ENCODE data around the gene PLIN5. TPM values are rescaled to one million over a fixed set of nuclear protein-coding genes. Genes with fewer than 3 reads are reported as not detected.

PLIN5 gene
- polyA plus RNA-seq, 3 donors = 0.28 to 3.0 (median 0.58) TPM

- Histone ChIP-seq H3K4me3 (replicated peaks in 1 of 3; ENCODE audit: low read depth in 2 of 3, low read length in 3 of 3) (no peak overlapping the region), H3K4me2 (replicated peaks; ENCODE audit: extremely low read depth, low read length, poor library complexity, severe bottlenecking) (no peak overlapping the region), H3K9me3 (replicated peaks in 1 of 2; ENCODE audit: control insufficient read depth in 1 of 2, insufficient read depth in 1 of 2, low read length in 2 of 2) (no peaks in the 10 kb centered on the region), H2AFZ (ENCODE audit: insufficient read depth, low read depth, low read length, poor library complexity, severe bottlenecking) (no peak overlapping the region), H3K4me1 (ENCODE audit: control insufficient read depth in 1 of 2, insufficient read depth in 2 of 2, low read length in 2 of 2) (no peaks in the 10 kb centered on the region), H4K20me1 (ENCODE audit: insufficient read depth, low read length) (no peaks in the 10 kb centered on the region), H3K9ac (ENCODE audit: insufficient read depth, low read length, poor library complexity, severe bottlenecking) (no peak overlapping the region), H3K79me2 (ENCODE audit: insufficient read depth, low read length) (no peaks in the 10 kb centered on the region), H3K27ac (ENCODE audit: low read depth in 1 of 2, low read length in 2 of 2) (no peak overlapping the region), H3K36me3 (replicated peaks in 1 of 2; ENCODE audit: control insufficient read depth in 1 of 2, insufficient read depth in 2 of 2, low read length in 2 of 2) (no peaks in the 10 kb centered on the region), H3K27me3 (ENCODE audit: control insufficient read depth in 2 of 2, insufficient read depth in 2 of 2, low read length in 2 of 2) (no peaks in the 10 kb centered on the region)
- Mint-ChIP-seq H3K27ac (no peak overlapping the region), H3K4me3 (no peak overlapping the region), H3K4me1 (no peaks in the 10 kb centered on the region), H3K9me3 (peaks cover 0 to 2% (median 0%) of the 10 kb centered on the region in 7 donors), H3K36me3 (no peaks in the 10 kb centered on the region), H3K27me3 (ENCODE audit: low read depth in 3 of 3) (peaks cover 0 to 11% (median 7%) of the 10 kb centered on the region in 3 donors)
- WGBS (ENCODE audit: insufficient coverage) = 79% methylated on average over 7 of the region's 9 CpGs
- DNase-seq = no peak
- TF ChIP-seq CTCF (IDR thresholded peaks at IDR 0.05) = no peak
- intact Hi-C loops (cut with micrococcal nuclease) = loop anchor here in 1 of 2 donors (10.0 kb wide), 1 partner anchor 255 kb away; no protein-coding TSS in a partner anchor
Observed at GRCh38 chr19:4519521-4520277, 15.3 kb downstream of the PLIN5 start.

GRCh38 chr19:4519172-4519496 is 15.9 kb downstream of the PLIN5 start:
- no peaks in the 10 kb centered on the region for H3K79me2 ChIP-seq (ENCODE audit: insufficient read depth, low read length)
- Mint-ChIP-seq H3K27me3 (ENCODE audit: low read depth in 3 of 3) (peaks cover 0 to 12% (median 7%) of the 10 kb centered on the region in 3 donors), H3K36me3 (no peaks in the 10 kb centered on the region), H3K4me3 (no peak overlapping the region), H3K4me1 (no peaks in the 10 kb centered on the region), H3K27ac (no peak overlapping the region), H3K9me3 (peaks cover 0 to 2% (median 0%) of the 10 kb centered on the region in 7 donors)
- no peak overlapping the region for H3K9ac ChIP-seq (ENCODE audit: insufficient read depth, low read length, poor library complexity, severe bottlenecking)
- no peak for TF ChIP-seq CTCF (IDR thresholded peaks at IDR 0.05)
- H3K27me3 ChIP-seq (ENCODE audit: control insufficient read depth in 2 of 2, insufficient read depth in 2 of 2, low read length in 2 of 2) = no peaks in the 10 kb centered on the region
- H3K4me1 ChIP-seq (ENCODE audit: control insufficient read depth in 1 of 2, insufficient read depth in 2 of 2, low read length in 2 of 2) = no peaks in the 10 kb centered on the region
- intact Hi-C loops (cut with micrococcal nuclease) = no loop called here
- no peak for DNase-seq
- H2AFZ ChIP-seq (ENCODE audit: insufficient read depth, low read depth, low read length, poor library complexity, severe bottlenecking) = no peak overlapping the region
- WGBS (ENCODE audit: insufficient coverage) = 89% methylated on average over 4 of the region's 6 CpGs
- H3K4me2 ChIP-seq (replicated peaks; ENCODE audit: extremely low read depth, low read length, poor library complexity, severe bottlenecking) = no peak overlapping the region
- H3K4me3 ChIP-seq (replicated peaks in 1 of 3; ENCODE audit: low read depth in 2 of 3, low read length in 3 of 3) = no peak overlapping the region
- no peaks in the 10 kb centered on the region for H4K20me1 ChIP-seq (ENCODE audit: insufficient read depth, low read length)
- no peaks in the 10 kb centered on the region for H3K9me3 ChIP-seq (replicated peaks in 1 of 2; ENCODE audit: control insufficient read depth in 1 of 2, insufficient read depth in 1 of 2, low read length in 2 of 2)
- no peak overlapping the region for H3K27ac ChIP-seq (ENCODE audit: low read depth in 1 of 2, low read length in 2 of 2)
- H3K36me3 ChIP-seq (replicated peaks in 1 of 2; ENCODE audit: control insufficient read depth in 1 of 2, insufficient read depth in 2 of 2, low read length in 2 of 2) = no peaks in the 10 kb centered on the region

Measured in CD14-positive monocyte (primary cell).